NB4 (cell line): Measurements from ENCODE around the gene CALCOCO2.

Experiments
- POLR2A ChIP-seq: IDR thresholded peaks from 2 replicates; pipeline ENCODE4 v1.6.1; 2011; ENCODE audit warnings: mild to moderate bottlenecking; ENCODE audit not compliant: insufficient read length; ENCODE audit errors: extremely low read depth
- TF ChIP-seq, protein P1 (sequence below): IDR thresholded peaks from one replicate; pipeline ENCODE4 v1.5.1; 2012; ENCODE audit warnings: low read depth, low read length

DNA sequence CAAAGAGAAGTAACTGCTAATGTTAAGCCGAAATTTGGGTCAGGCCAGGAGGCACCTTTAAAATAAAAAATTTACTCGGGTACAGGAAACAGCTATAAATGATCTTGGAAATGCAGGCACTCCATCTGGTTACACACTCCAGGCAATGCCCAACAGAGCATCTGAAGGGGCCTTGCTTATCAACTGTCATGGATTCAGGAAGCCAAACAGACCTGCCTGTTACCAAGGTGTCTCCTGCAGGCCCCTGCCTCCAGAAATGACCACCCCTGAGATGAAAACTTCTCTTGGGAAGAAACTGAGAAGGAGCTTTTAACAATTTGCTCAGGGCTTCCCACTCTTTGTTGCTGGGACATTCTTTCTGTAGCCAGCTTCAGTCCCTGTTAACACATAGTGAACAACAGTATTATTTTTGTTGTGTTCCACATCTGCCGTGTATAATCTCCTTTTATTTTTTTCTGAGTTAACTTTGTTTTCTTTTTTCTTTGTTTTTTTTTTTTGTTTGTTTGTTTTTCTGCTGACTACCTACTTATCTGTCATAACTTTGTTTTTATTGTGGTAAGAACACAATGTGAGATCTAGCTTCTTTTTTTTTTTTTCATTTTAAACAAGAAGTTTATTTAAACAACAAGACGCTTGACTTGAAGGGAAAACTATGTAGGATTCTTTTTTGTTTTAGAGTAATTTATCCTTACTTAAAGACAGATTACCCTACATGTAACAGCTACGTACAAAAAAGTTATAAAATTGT lies 43.0 kb downstream of the CALCOCO2 start:
- no peak for TF ChIP-seq POLR2A
- TF ChIP-seq, protein P1, sequence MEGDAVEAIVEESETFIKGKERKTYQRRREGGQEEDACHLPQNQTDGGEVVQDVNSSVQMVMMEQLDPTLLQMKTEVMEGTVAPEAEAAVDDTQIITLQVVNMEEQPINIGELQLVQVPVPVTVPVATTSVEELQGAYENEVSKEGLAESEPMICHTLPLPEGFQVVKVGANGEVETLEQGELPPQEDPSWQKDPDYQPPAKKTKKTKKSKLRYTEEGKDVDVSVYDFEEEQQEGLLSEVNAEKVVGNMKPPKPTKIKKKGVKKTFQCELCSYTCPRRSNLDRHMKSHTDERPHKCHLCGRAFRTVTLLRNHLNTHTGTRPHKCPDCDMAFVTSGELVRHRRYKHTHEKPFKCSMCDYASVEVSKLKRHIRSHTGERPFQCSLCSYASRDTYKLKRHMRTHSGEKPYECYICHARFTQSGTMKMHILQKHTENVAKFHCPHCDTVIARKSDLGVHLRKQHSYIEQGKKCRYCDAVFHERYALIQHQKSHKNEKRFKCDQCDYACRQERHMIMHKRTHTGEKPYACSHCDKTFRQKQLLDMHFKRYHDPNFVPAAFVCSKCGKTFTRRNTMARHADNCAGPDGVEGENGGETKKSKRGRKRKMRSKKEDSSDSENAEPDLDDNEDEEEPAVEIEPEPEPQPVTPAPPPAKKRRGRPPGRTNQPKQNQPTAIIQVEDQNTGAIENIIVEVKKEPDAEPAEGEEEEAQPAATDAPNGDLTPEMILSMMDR = no peak
